Ishikawa (cell line): ENCODE data around the gene SNRK.

Experiments used
- EP300 ChIP-seq: IDR thresholded peaks from 2 replicates; pipeline ENCODE4 v1.6.1; 2012; ENCODE audit warnings: borderline replicate concordance
- MAX ChIP-seq: IDR thresholded peaks from 2 replicates; pipeline ENCODE4 v1.6.1; 2012
- RAD21 ChIP-seq: IDR thresholded peaks from 2 replicates; pipeline ENCODE4 v1.6.1; 2012; ENCODE audit warnings: low read depth
- TAF1 ChIP-seq: IDR thresholded peaks from 2 replicates; pipeline ENCODE4 v1.6.1; 2012; ENCODE audit warnings: low read depth, mild to moderate bottlenecking
- TCF12 ChIP-seq: IDR thresholded peaks from 2 replicates; pipeline ENCODE4 v1.6.1; 2012; ENCODE audit warnings: low read depth
- YY1 ChIP-seq: IDR thresholded peaks from 2 replicates; pipeline ENCODE4 v1.6.1; 2012; ENCODE audit warnings: low read depth
- TF ChIP-seq, protein P1 (sequence below): IDR thresholded peaks from 2 replicates; pipeline ENCODE4 v1.6.1; 2012; ENCODE audit warnings: low read depth, mild to moderate bottlenecking

GRCh38 chr3:43244694-43245093, 41.6 kb upstream of the SNRK start:
- TF ChIP-seq EP300 (no peak), YY1 (no peak), MAX (no peak), TAF1 (no peak), TCF12 (no peak), RAD21 (no peak)
- TF ChIP-seq, protein P1, sequence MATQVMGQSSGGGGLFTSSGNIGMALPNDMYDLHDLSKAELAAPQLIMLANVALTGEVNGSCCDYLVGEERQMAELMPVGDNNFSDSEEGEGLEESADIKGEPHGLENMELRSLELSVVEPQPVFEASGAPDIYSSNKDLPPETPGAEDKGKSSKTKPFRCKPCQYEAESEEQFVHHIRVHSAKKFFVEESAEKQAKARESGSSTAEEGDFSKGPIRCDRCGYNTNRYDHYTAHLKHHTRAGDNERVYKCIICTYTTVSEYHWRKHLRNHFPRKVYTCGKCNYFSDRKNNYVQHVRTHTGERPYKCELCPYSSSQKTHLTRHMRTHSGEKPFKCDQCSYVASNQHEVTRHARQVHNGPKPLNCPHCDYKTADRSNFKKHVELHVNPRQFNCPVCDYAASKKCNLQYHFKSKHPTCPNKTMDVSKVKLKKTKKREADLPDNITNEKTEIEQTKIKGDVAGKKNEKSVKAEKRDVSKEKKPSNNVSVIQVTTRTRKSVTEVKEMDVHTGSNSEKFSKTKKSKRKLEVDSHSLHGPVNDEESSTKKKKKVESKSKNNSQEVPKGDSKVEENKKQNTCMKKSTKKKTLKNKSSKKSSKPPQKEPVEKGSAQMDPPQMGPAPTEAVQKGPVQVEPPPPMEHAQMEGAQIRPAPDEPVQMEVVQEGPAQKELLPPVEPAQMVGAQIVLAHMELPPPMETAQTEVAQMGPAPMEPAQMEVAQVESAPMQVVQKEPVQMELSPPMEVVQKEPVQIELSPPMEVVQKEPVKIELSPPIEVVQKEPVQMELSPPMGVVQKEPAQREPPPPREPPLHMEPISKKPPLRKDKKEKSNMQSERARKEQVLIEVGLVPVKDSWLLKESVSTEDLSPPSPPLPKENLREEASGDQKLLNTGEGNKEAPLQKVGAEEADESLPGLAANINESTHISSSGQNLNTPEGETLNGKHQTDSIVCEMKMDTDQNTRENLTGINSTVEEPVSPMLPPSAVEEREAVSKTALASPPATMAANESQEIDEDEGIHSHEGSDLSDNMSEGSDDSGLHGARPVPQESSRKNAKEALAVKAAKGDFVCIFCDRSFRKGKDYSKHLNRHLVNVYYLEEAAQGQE, result no peak
